Neuron (in vitro differentiated cells): ENCODE data around the gene SLF2.
A peak's percentile ranks its signal among the peaks of the same experiment; 100 is the strongest.
"Not testable (repeated sequence)": the region's sequence is repeated elsewhere in the genome, so short reads cannot be mapped to it uniquely, and the experiment has no call there.

Experiments
- H2AFZ ChIP-seq: one replicate; pipeline ENCODE4 v1.6.1; 2013; ENCODE audit warnings: low read depth, mild to moderate bottlenecking, inconsistent platforms, low read length, moderate library complexity
- H3K27me3 ChIP-seq: one replicate; pipeline ENCODE4 v1.6.1; 2013; ENCODE audit warnings: low read length; ENCODE audit not compliant: insufficient read depth
- H3K36me3 ChIP-seq: one replicate; pipeline ENCODE4 v1.6.1; 2013; ENCODE audit warnings: low read length; ENCODE audit not compliant: insufficient read depth
- H3K4me1 ChIP-seq: one replicate; pipeline ENCODE4 v1.6.1; 2013; ENCODE audit warnings: low read length; ENCODE audit not compliant: insufficient read depth
- H3K4me3 ChIP-seq: 2 replicates; pipeline ENCODE4 v1.5.1; 2013; ENCODE audit warnings: mild to moderate bottlenecking, low read length, moderate library complexity
- H3K9me3 ChIP-seq: one replicate; pipeline ENCODE4 v1.6.1; 2013; ENCODE audit warnings: low read length

Gene SLF2

GRCh38 chr10:100885611-100886010 is 27.2 kb upstream of the SLF2 start:
- H3K4me1 ChIP-seq = peaks cover 21% of the 10 kb centered on the region
- H3K4me3 ChIP-seq, H2AFZ ChIP-seq, H3K36me3 ChIP-seq, H3K9me3 ChIP-seq: not testable (repeated sequence)
- H3K27me3 ChIP-seq = peaks cover 16% of the 10 kb centered on the region

GRCh38 chr10:100886091-100886490 is 26.7 kb upstream of the SLF2 start:
- no peak overlapping the region for H3K4me3 ChIP-seq
- H2AFZ ChIP-seq = no peak overlapping the region
- peaks cover 16% of the 10 kb centered on the region for H3K27me3 ChIP-seq
- peaks cover 26% of the 10 kb centered on the region for H3K4me1 ChIP-seq
- H3K9me3 ChIP-seq = no peaks in the 10 kb centered on the region
- H3K36me3 ChIP-seq = no peaks in the 10 kb centered on the region

GRCh38 chr10:100886521-100886920 is 26.2 kb upstream of the SLF2 start:
- no peaks in the 10 kb centered on the region for H3K36me3 ChIP-seq
- H3K4me3 ChIP-seq = no peak overlapping the region
- no peaks in the 10 kb centered on the region for H3K9me3 ChIP-seq
- H2AFZ ChIP-seq = no peak overlapping the region
- H3K4me1 ChIP-seq = peaks cover 26% of the 10 kb centered on the region
- H3K27me3 ChIP-seq = peaks cover 16% of the 10 kb centered on the region

DNA sequence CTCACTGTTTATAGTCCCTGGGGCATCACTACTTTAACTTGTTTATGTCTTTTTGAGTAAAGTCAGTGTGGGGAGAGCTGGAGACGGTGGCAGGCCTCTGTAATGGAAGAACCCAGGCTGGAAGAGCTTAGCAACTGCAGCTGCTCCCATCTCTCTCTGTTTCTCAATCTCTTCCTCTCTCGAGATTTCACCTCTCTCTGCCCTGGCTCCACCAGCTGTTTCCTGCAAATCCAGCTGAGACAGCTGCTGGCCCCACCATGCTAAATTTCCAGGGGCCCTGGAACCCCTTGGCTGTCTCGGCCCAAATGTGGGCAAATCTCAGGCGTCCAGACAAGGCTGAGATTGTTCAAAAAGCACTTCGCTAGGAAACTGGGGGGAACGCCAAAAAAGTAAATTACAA is 25.8 kb upstream of the SLF2 start:
- Histone ChIP-seq H3K27me3 (peaks cover 12% of the 10 kb centered on the region), H3K9me3 (no peaks in the 10 kb centered on the region), H3K4me1 (peaks cover 23% of the 10 kb centered on the region), H2AFZ (no peak overlapping the region), H3K4me3 (no peak overlapping the region), H3K36me3 (no peaks in the 10 kb centered on the region)

DNA sequence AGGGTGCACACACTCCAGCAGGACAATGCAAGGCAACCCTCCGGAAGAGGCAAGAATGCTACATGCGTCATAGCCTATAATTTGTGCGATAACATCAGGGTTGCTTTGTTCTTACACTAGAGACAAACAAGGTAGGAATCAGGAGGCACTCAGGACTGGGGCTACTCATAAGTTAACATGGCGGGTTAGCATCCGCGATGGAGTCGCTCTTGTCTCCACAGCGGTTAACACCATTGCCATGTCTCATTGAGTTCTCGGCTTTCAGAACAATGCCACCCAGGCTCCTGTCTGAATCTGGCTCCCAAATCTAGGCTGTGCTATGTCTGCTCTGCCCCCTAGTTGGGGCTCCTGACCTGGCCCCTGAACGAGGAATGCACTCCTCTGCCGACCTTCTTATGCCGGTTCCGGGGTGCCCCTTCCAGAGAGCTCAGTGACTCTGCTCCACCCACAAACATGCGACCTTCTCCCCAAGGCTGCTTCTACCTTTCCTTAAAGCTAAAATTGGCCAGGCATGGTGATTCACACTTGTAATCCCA is 24.9 kb upstream of the SLF2 start:
- peaks cover 10% of the 10 kb centered on the region for H3K27me3 ChIP-seq
- H3K4me1 ChIP-seq = peaks cover 17% of the 10 kb centered on the region
- no peak overlapping the region for H3K4me3 ChIP-seq
- H3K36me3 ChIP-seq = no peaks in the 10 kb centered on the region
- no peaks in the 10 kb centered on the region for H3K9me3 ChIP-seq
- H2AFZ ChIP-seq = no peak overlapping the region

- Histone ChIP-seq H3K27me3 (peaks cover 10% of the 10 kb centered on the region), H3K36me3 (no peaks in the 10 kb centered on the region), H3K9me3 (no peaks in the 10 kb centered on the region), H3K4me1 (peaks cover 17% of the 10 kb centered on the region), H2AFZ (no peak overlapping the region), H3K4me3 (no peak overlapping the region)
Observed at GRCh38 chr10:100888957-100889356, 23.8 kb upstream of the SLF2 start.

DNA sequence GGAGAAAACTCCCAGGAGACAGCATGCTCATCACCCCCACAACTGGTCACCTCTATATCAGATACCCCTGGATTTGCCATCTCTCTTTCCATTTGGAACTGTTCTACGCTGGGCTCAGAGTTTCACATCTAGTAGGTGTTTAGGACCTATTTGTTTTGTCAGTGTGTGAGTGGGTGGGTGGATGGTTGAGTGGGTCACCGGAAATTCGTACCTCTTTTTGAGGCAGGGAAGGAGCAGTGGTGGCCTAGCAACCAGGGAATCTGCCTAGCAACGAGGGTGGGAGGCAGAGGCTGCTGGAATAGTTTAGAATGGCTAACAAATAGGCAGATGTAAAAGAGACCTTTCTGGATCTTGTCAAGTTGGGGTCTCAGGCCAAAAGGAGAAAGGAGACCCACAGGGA is 23.2 kb upstream of the SLF2 start:
- Histone ChIP-seq H3K36me3 (no peaks in the 10 kb centered on the region), H3K27me3 (peaks cover 10% of the 10 kb centered on the region), H3K4me3 (no peak overlapping the region), H2AFZ (no peak overlapping the region), H3K4me1 (peaks cover 17% of the 10 kb centered on the region), H3K9me3 (no peaks in the 10 kb centered on the region)

GRCh38 chr10:100890141-100890672 is 22.6 kb upstream of the SLF2 start:
- no peaks in the 10 kb centered on the region for H3K9me3 ChIP-seq
- peaks cover 17% of the 10 kb centered on the region for H3K4me1 ChIP-seq
- peaks cover 10% of the 10 kb centered on the region for H3K27me3 ChIP-seq
- no peak overlapping the region for H3K4me3 ChIP-seq
- H2AFZ ChIP-seq = peak overlapping the region; percentile 5
- no peaks in the 10 kb centered on the region for H3K36me3 ChIP-seq

DNA sequence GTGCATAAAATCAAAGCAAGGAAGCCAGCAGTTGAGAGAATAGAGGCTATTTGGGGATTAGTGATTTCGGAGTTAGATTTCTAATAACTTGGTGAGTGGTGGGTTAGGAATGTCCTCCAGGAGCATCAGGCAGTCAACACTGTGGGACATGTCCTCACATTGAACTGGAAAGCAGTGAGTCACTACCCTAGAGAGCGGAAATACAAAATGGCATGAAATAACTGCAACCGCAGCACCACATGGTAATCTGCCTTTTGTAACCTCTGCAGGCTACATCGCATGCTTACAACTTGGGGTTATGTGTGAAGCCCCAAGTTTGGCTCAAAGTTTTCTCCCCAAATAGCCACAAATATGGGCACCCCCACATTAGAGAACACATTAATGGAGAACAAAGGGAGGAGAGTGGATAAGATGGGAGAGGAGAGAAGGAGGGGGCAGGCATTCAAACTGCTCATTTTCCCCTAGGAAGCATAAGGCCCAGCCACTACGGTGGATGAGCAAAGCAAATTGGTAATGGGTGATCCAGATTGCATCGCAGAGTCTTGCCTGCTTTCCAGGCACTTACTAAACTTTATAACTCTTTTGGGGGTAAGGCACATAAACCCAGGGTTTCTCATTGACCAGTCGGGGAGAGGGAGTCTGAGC is 22.0 kb upstream of the SLF2 start:
- H3K27me3 ChIP-seq = peaks cover 10% of the 10 kb centered on the region
- H3K36me3 ChIP-seq = no peaks in the 10 kb centered on the region
- no peak overlapping the region for H3K4me3 ChIP-seq
- peaks cover 17% of the 10 kb centered on the region for H3K4me1 ChIP-seq
- no peaks in the 10 kb centered on the region for H3K9me3 ChIP-seq
- peak overlapping the region; percentile 5 for H2AFZ ChIP-seq

- no peaks in the 10 kb centered on the region for H3K36me3 ChIP-seq
- H3K9me3 ChIP-seq = no peaks in the 10 kb centered on the region
- H3K4me1 ChIP-seq = peaks cover 25% of the 10 kb centered on the region
- H3K27me3 ChIP-seq = no peaks in the 10 kb centered on the region
- no peak overlapping the region for H3K4me3 ChIP-seq
- no peak overlapping the region for H2AFZ ChIP-seq
Observed at GRCh38 chr10:100894033-100894432, 18.7 kb upstream of the SLF2 start.

GRCh38 chr10:100894589-100895294 is 18.0 kb upstream of the SLF2 start:
- peaks cover 22% of the 10 kb centered on the region for H3K4me1 ChIP-seq
- no peaks in the 10 kb centered on the region for H3K36me3 ChIP-seq
- no peak overlapping the region for H2AFZ ChIP-seq

GRCh38 chr10:100895346-100895745 is 17.4 kb upstream of the SLF2 start:
- Histone ChIP-seq H3K27me3 (peaks cover 3% of the 10 kb centered on the region), H3K4me3 (no peak overlapping the region), H2AFZ (no peak overlapping the region), H3K36me3 (no peaks in the 10 kb centered on the region), H3K4me1 (peaks cover 16% of the 10 kb centered on the region), H3K9me3 (no peaks in the 10 kb centered on the region)

More at GRCh38 chr10:100894589-100895294, 18.0 kb upstream of the SLF2 start:
- H3K4me3 ChIP-seq = no peak overlapping the region
- no peaks in the 10 kb centered on the region for H3K9me3 ChIP-seq
- H3K27me3 ChIP-seq = no peaks in the 10 kb centered on the region

DNA sequence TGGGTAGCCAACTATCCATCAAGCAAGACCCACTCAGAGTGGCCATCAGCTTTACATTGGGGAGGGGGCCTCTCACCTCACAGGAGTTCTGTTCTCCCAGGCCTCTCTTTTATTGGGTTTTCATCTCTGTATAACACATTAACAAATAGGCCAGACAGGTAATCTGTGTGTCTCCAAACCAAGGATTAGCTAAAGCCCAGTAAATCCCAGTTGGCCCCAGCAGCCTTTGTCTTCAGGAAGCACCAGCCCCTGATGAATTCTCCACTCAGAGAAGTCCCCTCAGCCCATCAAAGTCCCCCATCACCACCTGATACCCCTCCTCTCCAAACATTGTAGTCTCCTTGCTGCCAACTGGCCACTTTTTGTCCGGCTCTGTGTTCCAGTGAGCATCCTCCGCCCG is 16.9 kb upstream of the SLF2 start:
- Histone ChIP-seq H2AFZ (no peak overlapping the region), H3K36me3 (no peaks in the 10 kb centered on the region), H3K9me3 (no peaks in the 10 kb centered on the region), H3K4me3 (no peak overlapping the region), H3K27me3 (peaks cover 3% of the 10 kb centered on the region), H3K4me1 (peaks cover 10% of the 10 kb centered on the region)
